Measurements from ENCODE around the gene KCNJ14. TPM values are rescaled to one million over a fixed set of nuclear protein-coding genes. Genes with fewer than 3 reads are reported as not detected.

The KCNJ14 gene
- total and polyA plus RNA-seq, 9 donors: 0.48 to 2.2 (median 1.4) TPM

- DNase-seq: peak in 1 of 5 donors; percentile 54
- H3K4me1 ChIP-seq (ENCODE audit: insufficient read depth): peaks cover 7% of the 10 kb centered on the region
- WGBS, 3 donors: 20 to 36% (median 21%) methylated on average over 20 of the region's 20 CpGs
- intact Hi-C loops (cut with DNase I): loop anchor here in 1 of 4 donors (10.0 kb wide), 1 partner anchor 145 kb away; the partner anchor contains the start of gene EMP3
- no peaks in the 10 kb centered on the region for H3K9me3 ChIP-seq
- peak overlapping the region; percentile 75 to 96 for H3K27ac ChIP-seq
- no peaks in the 10 kb centered on the region for H3K27me3 ChIP-seq
- peak overlapping the region; percentile 98 for H3K4me3 ChIP-seq
- no peaks in the 10 kb centered on the region for H3K36me3 ChIP-seq
- TF ChIP-seq CTCF (IDR thresholded peaks at IDR 0.05) (no peak), POLR2A (IDR thresholded peaks at IDR 0.05) (no peak), EP300 (IDR thresholded peaks at IDR 0.05) (no peak)
These were observed 14.7 kb downstream of the KCNJ14 start for GRCh38 chr19:48469934-48470680.

GRCh38 chr19:48470856-48471255 lies 15.5 kb downstream of the KCNJ14 start:
- Histone ChIP-seq H3K27ac (no peak overlapping the region), H3K4me3 (no peak overlapping the region), H3K4me1 (ENCODE audit: insufficient read depth) (peaks cover 7% of the 10 kb centered on the region), H3K36me3 (no peaks in the 10 kb centered on the region), H3K27me3 (no peaks in the 10 kb centered on the region), H3K9me3 (no peaks in the 10 kb centered on the region)
- no peak for TF ChIP-seq EP300 (IDR thresholded peaks at IDR 0.05)
- no peak for TF ChIP-seq CTCF (IDR thresholded peaks at IDR 0.05)
- TF ChIP-seq POLR2A (IDR thresholded peaks at IDR 0.05): no peak
- intact Hi-C loops (cut with DNase I): no loop called here
- no peak for DNase-seq
- WGBS, 3 donors: 82 to 86% (median 84%) methylated on average over 10 of the region's 10 CpGs

- intact Hi-C loops (cut with DNase I): no loop called here
- Histone ChIP-seq H3K27me3 (no peaks in the 10 kb centered on the region), H3K4me1 (ENCODE audit: insufficient read depth) (peaks cover 7% of the 10 kb centered on the region), H3K36me3 (no peaks in the 10 kb centered on the region), H3K9me3 (no peaks in the 10 kb centered on the region), H3K4me3 (no peak overlapping the region), H3K27ac (no peak overlapping the region)
- DNase-seq: no peak
- 95 to 96% (median 96%) methylated on average over 4 of the region's 4 CpGs for WGBS, 3 donors
- TF ChIP-seq EP300 (IDR thresholded peaks at IDR 0.05) (no peak), POLR2A (IDR thresholded peaks at IDR 0.05) (no peak), CTCF (IDR thresholded peaks at IDR 0.05) (no peak)
These were observed 16.5 kb downstream of the KCNJ14 start for GRCh38 chr19:48471836-48472235.

GRCh38 chr19:48473161-48473966 lies 18.0 kb downstream of the KCNJ14 start:
- H3K27ac ChIP-seq: no peak overlapping the region
- no peaks in the 10 kb centered on the region for H3K36me3 ChIP-seq
- intact Hi-C loops (cut with DNase I): no loop called here

More at GRCh38 chr19:48473161-48473966, 18.0 kb downstream of the KCNJ14 start:
- Histone ChIP-seq H3K4me1 (ENCODE audit: insufficient read depth) (peaks cover 7% of the 10 kb centered on the region), H3K4me3 (no peak overlapping the region), H3K27me3 (no peaks in the 10 kb centered on the region), H3K9me3 (no peaks in the 10 kb centered on the region)
- TF ChIP-seq POLR2A (IDR thresholded peaks at IDR 0.05): no peak
- TF ChIP-seq CTCF (IDR thresholded peaks at IDR 0.05): no peak
- no peak for TF ChIP-seq EP300 (IDR thresholded peaks at IDR 0.05)
- 75 to 83% (median 82%) methylated on average over 14 of the region's 14 CpGs for WGBS, 3 donors
- peak in 1 of 5 donors; percentile 36 for DNase-seq
